Prostate gland (tissue), 2 donors: ENCODE results near the gene LRBA. TPM values are rescaled to one million over a fixed set of nuclear protein-coding genes. Genes with fewer than 3 reads are reported as not detected.

ENCODE experiments used
- DNase-seq: peaks from one replicate; pipeline ENCODE4 v3.0.0-alpha.2; 2019; ENCODE audit warnings: low spot score
- H3K27ac ChIP-seq, 2 donors: fragments of 200-600 bp; sonication (generic); 2 replicates each; pipeline ENCODE4 v1.5.1; 2017 to 2019
- H3K27me3 ChIP-seq: fragments of 200-600 bp; sonication (generic); replicated peaks from 2 replicates; pipeline ENCODE4 v1.5.1; 2019; ENCODE audit not compliant: insufficient read depth
- H3K36me3 ChIP-seq, 2 donors: fragments of 200-600 bp; sonication (generic); 1 replicate in 1 of 2; 2 replicates in 1 of 2; pipeline versions ENCODE4 v1.5.1 to v1.8.1; 2017 to 2019
- H3K4me1 ChIP-seq: fragments of 200-600 bp; sonication (generic); replicated peaks from 2 replicates; pipeline ENCODE4 v1.5.1; 2019
- H3K4me3 ChIP-seq, 2 donors: fragments of 200-600 bp; sonication (generic); 2 replicates each; pipeline ENCODE4 v1.5.1; 2017 to 2019
- H3K9me3 ChIP-seq: fragments of 200-600 bp; sonication (generic); 2 replicates; pipeline ENCODE4 v1.5.1; 2017
- CTCF ChIP-seq, 4 experiments: fragments of 200-600 bp in 2 of 4; fragments of 450-650 bp in 2 of 4; sonication (generic) in 2 of 4; IDR thresholded peaks; 1 replicate in 3 of 4; 2 replicates in 1 of 4; pipeline ENCODE4 v1.5.1; 2016 to 2019; ENCODE audit warnings: antibody characterized with exemption in 4 of 4, mild to moderate bottlenecking in 2 of 4, moderate library complexity in 2 of 4
- POLR2A ChIP-seq: fragments of 450-650 bp; IDR thresholded peaks from one replicate; pipeline ENCODE4 v1.6.1; 2016; ENCODE audit warnings: antibody characterized with exemption, mild to moderate bottlenecking
- POLR2AphosphoS5 ChIP-seq: sonication (generic); formaldehyde crosslinking; IDR thresholded peaks from one replicate; pipeline ENCODE4 v1.6.1; 2017; ENCODE audit warnings: antibody characterized with exemption
- WGBS: methylation state at CpG from one replicate; pipeline ENCODE4 v1.1.5; 2018; 5-methylcytosine and 5-hydroxymethylcytosine counted together
- intact Hi-C: fragments of 100-400 bp; cut with DNase I; formaldehyde crosslinking; loops from one replicate; pipeline ENCODE4 v1.14.2; 2022
- total RNA-seq, 2 donors: library from RNA; depleted of rRNA; stranded (reverse); fragments of >200 nt; gene quantifications; one replicate each; pipeline ENCODE4 v1.1.0, GENCODE V29; 2016

Gene LRBA
- total RNA-seq, 2 donors from 2014 or later, result 69.8 to 79.8 TPM

- WGBS, result 91% methylated on average over 3 of the region's 3 CpGs
- no peak overlapping the region for H3K4me3 ChIP-seq
- no peaks in the 10 kb centered on the region for H3K4me1 ChIP-seq
- no peaks in the 10 kb centered on the region for H3K36me3 ChIP-seq
- no peaks in the 10 kb centered on the region for H3K27me3 ChIP-seq
- TF ChIP-seq POLR2A (no peak), POLR2AphosphoS5 (no peak), CTCF (IDR thresholded peaks at IDR 0.05) (no peak)
- intact Hi-C loops, result no loop called here
- no peaks in the 10 kb centered on the region for H3K9me3 ChIP-seq
- DNase-seq, result no peak
- no peak overlapping the region for H3K27ac ChIP-seq
Measured at GRCh38 chr4:150817804-150818528, 197.1 kb downstream of the LRBA start.

GRCh38 chr4:150817017-150817416 is 198.1 kb downstream of the LRBA start:
- Histone ChIP-seq H3K36me3 (no peaks in the 10 kb centered on the region), H3K4me3 (no peak overlapping the region), H3K9me3 (no peaks in the 10 kb centered on the region), H3K27me3 (no peaks in the 10 kb centered on the region), H3K27ac (no peak overlapping the region), H3K4me1 (no peaks in the 10 kb centered on the region)
- no peak for DNase-seq
- 93% methylated on average over 1 of the region's 1 CpG for WGBS
- intact Hi-C loops, result no loop called here
- TF ChIP-seq POLR2A (no peak), POLR2AphosphoS5 (no peak), CTCF (IDR thresholded peaks at IDR 0.05) (no peak)

- Histone ChIP-seq H3K4me1 (no peaks in the 10 kb centered on the region), H3K9me3 (no peaks in the 10 kb centered on the region), H3K27ac (no peak overlapping the region), H3K4me3 (no peak overlapping the region), H3K27me3 (no peaks in the 10 kb centered on the region), H3K36me3 (no peaks in the 10 kb centered on the region)
- intact Hi-C loops, result no loop called here
- no peak for DNase-seq
- TF ChIP-seq POLR2AphosphoS5 (no peak), POLR2A (no peak), CTCF (IDR thresholded peaks at IDR 0.05) (no peak)
Measured at GRCh38 chr4:150816491-150816890, 198.6 kb downstream of the LRBA start.

GRCh38 chr4:150814873-150815272 is 200.2 kb downstream of the LRBA start:
- H3K9me3 ChIP-seq, result no peaks in the 10 kb centered on the region
- H3K27ac ChIP-seq, result no peak overlapping the region
- H3K27me3 ChIP-seq, result no peaks in the 10 kb centered on the region
- WGBS, result 96% methylated on average over 1 of the region's 1 CpG
- no peaks in the 10 kb centered on the region for H3K36me3 ChIP-seq
- DNase-seq, result no peak
- no peak overlapping the region for H3K4me3 ChIP-seq
- intact Hi-C loops, result no loop called here
- TF ChIP-seq POLR2A (no peak), POLR2AphosphoS5 (no peak), CTCF (IDR thresholded peaks at IDR 0.05) (no peak)
- no peaks in the 10 kb centered on the region for H3K4me1 ChIP-seq
